Activated CD4-positive, alpha-beta T cell treated with anti-CD3 and anti-CD28 coated beads, Interleukin-2, amount 10 ng/mL, durations not matched to agents 7 days and 5 days (primary cell): ENCODE data around the gene WDR81. TPM values are rescaled to one million over a fixed set of nuclear protein-coding genes. Genes with fewer than 3 reads are reported as not detected.
A peak's percentile ranks its signal among the peaks of the same experiment; 100 is the strongest.

Source experiments
- CTCF ChIA-PET: fragments of 350-600 bp; sonication (Branson Sonifier 250); formaldehyde crosslinking; loops from one replicate; lab custom pipeline; 2021; ENCODE audit warnings: antibody characterized with exemption; lab: Charles Lee
- POLR2A ChIA-PET: fragments of 350-600 bp; sonication (Branson Sonifier 250); formaldehyde crosslinking; loops from one replicate; lab custom pipeline; 2021; ENCODE audit warnings: antibody characterized with exemption; lab: Charles Lee
- DNase-seq: peaks from one replicate; pipeline ENCODE4 v3.0.0-alpha.2; 2020
- H3K27ac Mint-ChIP-seq: one replicate; pipeline ENCODE4 v1.8.0; 2021; ENCODE audit warnings: mild to moderate bottlenecking, moderate library complexity, mixed read lengths
- H3K27me3 Mint-ChIP-seq: one replicate; pipeline ENCODE4 v1.8.0; 2021; ENCODE audit warnings: mixed read lengths
- H3K36me3 Mint-ChIP-seq: one replicate; pipeline ENCODE4 v1.8.0; 2021; ENCODE audit warnings: low read depth, mixed read lengths
- H3K4me1 Mint-ChIP-seq: one replicate; pipeline ENCODE4 v1.8.0; 2021; ENCODE audit warnings: mixed read lengths
- H3K4me3 Mint-ChIP-seq: one replicate; pipeline ENCODE4 v1.8.0; 2021; ENCODE audit warnings: mild to moderate bottlenecking, moderate library complexity, mixed read lengths
- H3K9me3 Mint-ChIP-seq: one replicate; pipeline ENCODE4 v1.8.0; 2021; ENCODE audit warnings: mixed read lengths
- total RNA-seq, 2 experiments: library from RNA; stranded (reverse); gene quantifications; one replicate each; pipeline ENCODE4 v1.2.3, GENCODE V29; 2021

Gene WDR81
- total RNA-seq, 2 experiments from 2014 or later: 50.7 to 57.9 TPM

DNA sequence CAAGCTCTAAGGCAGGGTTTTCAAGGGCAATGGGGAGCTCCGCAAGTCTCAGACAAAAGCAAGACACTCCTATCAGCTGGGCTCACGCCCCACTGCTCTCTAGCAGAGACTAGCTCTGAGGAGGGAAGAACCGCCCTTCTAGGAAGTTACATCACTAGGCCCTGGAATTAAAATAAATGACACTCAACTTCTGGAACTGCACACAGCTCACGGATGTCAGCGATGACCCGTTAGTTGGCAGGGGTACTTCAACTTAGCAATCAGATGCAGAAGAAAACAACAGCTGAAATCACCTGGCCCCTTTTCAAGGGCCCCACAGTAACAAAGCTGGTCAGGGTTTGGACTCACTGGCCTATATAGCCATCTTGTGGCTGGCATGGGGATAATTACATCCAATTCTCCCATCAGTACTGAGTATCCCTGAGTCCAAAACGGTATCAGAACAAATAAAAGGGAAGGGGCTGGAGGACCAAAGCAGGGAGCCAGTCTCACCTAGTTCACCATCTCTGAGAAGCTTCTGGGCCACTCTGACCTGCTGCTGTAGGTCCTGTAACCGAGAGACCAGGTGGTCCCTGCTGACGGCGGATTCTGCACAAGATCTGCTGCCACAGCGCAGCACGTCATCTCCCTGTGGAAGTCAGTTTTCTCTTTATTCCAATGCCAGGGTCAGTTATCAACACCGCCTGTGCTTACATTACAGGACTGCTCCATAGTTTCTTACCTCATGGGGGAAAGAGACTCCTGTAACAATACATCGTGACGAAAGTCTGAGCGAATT, 59.5 kb downstream of the WDR81 start:
- DNase-seq: peak; percentile 20
- Mint-ChIP-seq H3K27ac (peak overlapping the region; percentile 61), H3K36me3 (peaks cover 55% of the 10 kb centered on the region), H3K27me3 (no peaks in the 10 kb centered on the region), H3K4me3 (no peak overlapping the region), H3K9me3 (no peaks in the 10 kb centered on the region), H3K4me1 (peaks cover 25% of the 10 kb centered on the region)
- CTCF ChIA-PET: interaction anchor here (0.6 to 2.3 kb wide), 5 partner anchors 12 to 121 kb away, joined by 4 to 8 read pairs (median 5); no protein-coding TSS in a partner anchor
- POLR2A ChIA-PET: no interaction called here

DNA sequence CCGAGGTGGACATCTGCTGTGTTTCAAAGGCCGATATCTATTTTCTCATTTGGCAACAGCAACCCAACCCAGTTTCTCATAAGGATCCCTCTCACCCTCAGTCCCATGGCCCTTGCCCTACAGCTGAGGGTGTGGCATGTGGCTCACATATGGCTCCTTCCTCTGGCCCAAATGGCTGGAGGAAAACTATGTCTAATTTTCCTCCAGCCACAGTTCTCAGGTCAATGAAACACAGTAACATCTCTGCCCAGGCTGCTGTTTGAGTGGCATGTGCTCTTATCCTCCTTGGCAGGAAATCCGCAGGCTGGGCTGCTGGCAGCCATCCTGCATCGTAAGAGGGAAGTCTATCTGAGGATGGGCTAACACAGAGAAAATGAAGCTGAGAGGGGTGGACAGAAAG, 61.4 kb downstream of the WDR81 start:
- ChIA-PET POLR2A (no interaction called here), CTCF (interaction anchor here (0.6 kb wide), 2 partner anchors 101 to 932 kb away, joined by 3 to 4 read pairs; partner anchors contain the start of gene PRPF8)
- Mint-ChIP-seq H3K36me3 (peaks cover 47% of the 10 kb centered on the region), H3K4me1 (peaks cover 23% of the 10 kb centered on the region), H3K4me3 (no peak overlapping the region), H3K27ac (peak overlapping the region; percentile 10), H3K9me3 (no peaks in the 10 kb centered on the region), H3K27me3 (no peaks in the 10 kb centered on the region)
- DNase-seq: no peak

DNA sequence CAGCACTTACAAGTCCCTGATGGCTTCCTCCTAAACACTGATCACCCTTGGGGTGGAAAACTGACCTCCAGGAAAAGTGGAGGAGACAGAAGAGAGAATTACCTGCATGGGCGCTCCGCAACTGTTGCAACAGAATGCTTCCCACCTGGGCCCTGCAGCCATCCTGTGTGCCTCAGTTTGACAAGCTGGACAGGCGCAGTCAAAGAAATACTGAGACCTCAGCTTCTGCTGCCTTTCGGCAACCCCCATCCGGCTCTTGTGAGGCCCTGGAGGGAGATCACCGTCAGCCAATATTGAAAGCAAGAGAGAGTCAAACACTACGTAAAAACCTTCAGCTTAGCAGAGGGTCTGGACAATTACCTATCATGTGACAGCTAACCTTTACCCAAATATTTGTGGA, 62.2 kb downstream of the WDR81 start:
- POLR2A ChIA-PET: no interaction called here
- CTCF ChIA-PET: interaction anchor here (0.8 kb wide), 1 partner anchor 496 kb away, joined by 6 read pairs; no protein-coding TSS in a partner anchor
- no peaks in the 10 kb centered on the region for H3K9me3 Mint-ChIP-seq
- H3K27ac Mint-ChIP-seq: no peak overlapping the region
- H3K27me3 Mint-ChIP-seq: no peaks in the 10 kb centered on the region
- peaks cover 44% of the 10 kb centered on the region for H3K36me3 Mint-ChIP-seq
- no peak overlapping the region for H3K4me3 Mint-ChIP-seq
- DNase-seq: no peak
- peaks cover 25% of the 10 kb centered on the region for H3K4me1 Mint-ChIP-seq

DNA sequence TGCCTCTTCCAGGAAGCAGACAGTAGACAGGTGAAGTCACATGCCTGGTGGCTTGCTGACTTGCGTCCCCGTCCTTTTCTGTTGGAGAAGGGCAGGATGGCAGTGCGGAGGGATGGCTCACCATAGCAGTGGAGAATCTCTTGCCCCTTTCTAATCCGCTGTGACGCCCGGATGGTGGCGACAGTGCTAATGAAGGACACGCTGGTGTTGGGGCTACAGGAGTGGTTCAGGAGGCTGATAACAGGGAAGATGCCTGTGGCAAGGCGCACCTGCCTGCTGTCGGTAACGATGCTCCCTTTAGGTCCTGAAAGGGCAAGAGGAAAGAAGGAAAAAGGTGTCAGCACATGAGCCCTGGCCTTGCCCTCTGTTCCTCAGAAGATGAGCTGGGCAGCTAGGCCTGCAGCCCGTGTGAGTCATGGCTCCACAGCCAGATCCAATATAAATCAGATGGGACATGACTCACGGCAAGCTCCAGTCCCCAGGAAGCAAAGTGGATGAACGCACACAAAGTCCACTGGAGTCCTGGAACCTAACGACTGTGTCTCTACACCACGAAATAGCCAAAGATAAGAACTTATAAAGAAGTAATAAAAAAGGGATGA, 62.9 kb downstream of the WDR81 start:
- Mint-ChIP-seq H3K36me3 (peaks cover 37% of the 10 kb centered on the region), H3K4me1 (peaks cover 21% of the 10 kb centered on the region), H3K9me3 (no peaks in the 10 kb centered on the region), H3K4me3 (no peak overlapping the region), H3K27ac (no peak overlapping the region), H3K27me3 (no peaks in the 10 kb centered on the region)
- ChIA-PET POLR2A (no interaction called here), CTCF (interaction anchor here (0.8 kb wide), 1 partner anchor 495 kb away, joined by 6 read pairs; no protein-coding TSS in a partner anchor)
- no peak for DNase-seq

Other genes with a start within 250 kb of the WDR81 start
- 10 to 100 TPM; 26.7 to 34.1 TPM for gene MYO1C, start 232.0 kb upstream of the WDR81 start, total RNA-seq
- 10 to 100 TPM; 50.3 to 56.9 TPM for gene INPP5K, start 208.1 kb upstream of the WDR81 start, total RNA-seq
- 10 to 100 TPM; 44.1 to 52.2 TPM for gene PITPNA, start 161.9 kb upstream of the WDR81 start, total RNA-seq
- gene SLC43A2, start 95.9 kb upstream of the WDR81 start, total RNA-seq: under 1 TPM; 0.40 to 0.52 TPM
- 1 to 10 TPM in 1 of 2 experiments, under 1 TPM in 1; 0.87 to 1.0 TPM for gene SCARF1, start 79.0 kb upstream of the WDR81 start, total RNA-seq
- 1 to 10 TPM; 2.6 to 3.9 TPM for gene RILP, start 74.8 kb upstream of the WDR81 start, total RNA-seq
- gene PRPF8, start 39.8 kb upstream of the WDR81 start, total RNA-seq: 100 to 1,000 TPM; 302 to 316 TPM
- gene TLCD2, start 14.3 kb upstream of the WDR81 start, total RNA-seq: under 1 TPM; 0.07 to 0.12 TPM
- gene SERPINF2, start 18.2 kb downstream of the WDR81 start, total RNA-seq: 1 to 10 TPM in 1 of 2 experiments, under 1 TPM in 1; 0.79 to 1.3 TPM
- 1 to 10 TPM; 1.3 to 2.0 TPM for gene SERPINF1, start 37.4 kb downstream of the WDR81 start, total RNA-seq
- 10 to 100 TPM; 37.3 to 38.1 TPM for gene SMYD4, start 105.2 kb downstream of the WDR81 start, total RNA-seq
- gene RPA1, start 105.3 kb downstream of the WDR81 start, total RNA-seq: 100 to 1,000 TPM; 288 to 292 TPM